ENCODE measurements around the gene VPREB3.
"Not testable (repeated sequence)": the region's sequence is repeated elsewhere in the genome, so short reads cannot be mapped to it uniquely, and the experiment has no call there.

- not testable (repeated sequence) for TF ChIP-seq POLR2A (IDR thresholded peaks at IDR 0.05; ENCODE audit: low read length); GATA1 (IDR thresholded peaks at IDR 0.05; ENCODE audit: low read depth, low read length)
These were observed 26.1 kb downstream of the VPREB3 start for GRCh38 chr22:23728108-23728507.
